HG03520 (cell line): ENCODE results near the gene PRKG1.

Experiments used
- ATAC-seq: cut with Tn5 transposase; IDR thresholded peaks from one replicate; pipeline ENCODE4 v1.9.1; 2021; ENCODE audit warnings: mild to moderate bottlenecking, moderate library complexity; ENCODE audit not compliant: unreplicated experiment

The PRKG1 gene

GRCh38 chr10:52066383-52066782 lies 992.1 kb downstream of the PRKG1 start:
- ATAC-seq = no peak

DNA sequence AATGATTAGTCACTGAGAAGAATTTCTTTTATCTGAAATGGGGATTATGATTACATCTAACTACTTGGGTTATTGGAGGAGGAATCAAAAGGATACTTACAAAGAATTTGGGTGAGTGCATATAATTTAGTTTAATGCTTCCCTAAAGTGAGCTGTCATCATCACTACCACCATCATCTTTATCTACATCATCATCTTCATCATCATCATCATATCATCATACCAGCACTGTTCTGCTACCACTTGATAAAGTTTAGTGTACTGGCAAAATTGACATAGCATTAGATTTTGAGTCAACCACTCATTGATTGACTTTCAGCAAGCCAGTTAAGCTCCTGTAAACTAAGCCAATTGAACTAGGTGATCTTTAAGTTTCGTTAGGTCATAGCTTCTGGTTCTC lies 994.2 kb downstream of the PRKG1 start:
- no peak for ATAC-seq

DNA sequence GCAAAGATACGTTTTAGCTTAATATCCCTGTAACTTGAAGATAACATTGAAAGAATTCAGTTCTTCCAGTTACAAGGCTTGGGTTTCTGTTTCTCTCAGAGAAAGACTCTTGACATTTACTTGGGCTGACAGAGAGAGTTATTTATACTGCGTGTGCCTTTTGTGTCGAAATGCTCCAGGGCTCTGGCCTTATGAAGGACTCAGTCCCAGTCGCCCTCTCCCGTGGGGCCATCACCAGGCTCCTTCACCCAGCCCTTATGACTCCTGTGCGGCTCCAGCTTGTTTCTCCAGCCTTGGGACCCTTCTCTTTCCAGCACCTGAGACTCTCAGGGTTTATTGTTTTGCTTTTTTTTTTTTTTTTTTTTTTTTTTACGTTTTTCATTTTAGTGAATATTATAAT lies 997.5 kb downstream of the PRKG1 start:
- ATAC-seq = no peak

DNA sequence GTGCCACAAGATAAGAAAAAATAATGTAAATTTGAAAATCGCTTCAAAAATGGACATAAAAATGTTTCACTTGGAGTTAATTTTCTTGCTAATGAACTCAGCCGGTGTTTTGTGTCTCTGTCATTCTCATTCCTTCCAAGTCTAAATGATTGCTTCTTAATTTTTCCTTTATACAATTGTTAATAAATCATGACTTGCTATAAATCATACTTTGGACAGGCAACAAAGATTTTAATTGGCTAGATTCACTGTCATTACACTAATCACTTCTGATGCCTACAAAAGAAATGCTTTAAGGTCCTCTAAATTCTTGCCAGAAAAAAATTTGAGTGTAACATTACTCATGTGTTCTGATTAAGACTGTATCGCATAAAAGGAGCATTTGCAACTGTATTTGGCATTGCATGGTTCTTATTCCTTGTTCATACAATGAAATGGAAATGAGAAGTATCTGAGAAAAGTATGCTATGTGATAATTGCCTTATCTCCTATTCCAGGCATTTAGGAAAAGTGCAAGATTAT lies 1000.3 kb downstream of the PRKG1 start:
- no peak for ATAC-seq

GRCh38 chr10:52077814-52078213 lies 1003.5 kb downstream of the PRKG1 start:
- no peak for ATAC-seq

GRCh38 chr10:52078397-52078937 lies 1004.2 kb downstream of the PRKG1 start:
- no peak for ATAC-seq

GRCh38 chr10:52082307-52082706 lies 1008.0 kb downstream of the PRKG1 start:
- no peak for ATAC-seq

- ATAC-seq = no peak
Observed at GRCh38 chr10:52083422-52083821, 1009.1 kb downstream of the PRKG1 start.

DNA sequence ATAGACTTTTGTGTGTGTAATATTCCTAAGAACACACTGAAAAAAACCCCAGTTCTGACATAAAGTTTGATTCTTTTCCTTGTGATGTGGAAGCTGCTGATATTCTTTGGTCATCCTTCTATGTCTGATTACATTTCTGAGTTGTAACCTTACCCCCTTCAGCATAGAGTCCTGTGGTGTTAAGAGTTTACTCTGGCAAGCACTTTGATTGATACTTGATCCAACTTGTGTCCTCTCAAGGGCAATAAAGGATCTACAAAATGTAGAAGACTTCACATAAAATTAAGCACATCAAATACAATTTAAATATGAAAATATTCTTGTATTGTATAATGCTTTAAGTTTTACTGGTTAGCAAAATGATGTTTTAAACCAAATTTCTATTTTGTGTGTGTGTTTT lies 1018.1 kb downstream of the PRKG1 start:
- no peak for ATAC-seq

GRCh38 chr10:52098130-52098529 lies 1023.8 kb downstream of the PRKG1 start:
- no peak for ATAC-seq

DNA sequence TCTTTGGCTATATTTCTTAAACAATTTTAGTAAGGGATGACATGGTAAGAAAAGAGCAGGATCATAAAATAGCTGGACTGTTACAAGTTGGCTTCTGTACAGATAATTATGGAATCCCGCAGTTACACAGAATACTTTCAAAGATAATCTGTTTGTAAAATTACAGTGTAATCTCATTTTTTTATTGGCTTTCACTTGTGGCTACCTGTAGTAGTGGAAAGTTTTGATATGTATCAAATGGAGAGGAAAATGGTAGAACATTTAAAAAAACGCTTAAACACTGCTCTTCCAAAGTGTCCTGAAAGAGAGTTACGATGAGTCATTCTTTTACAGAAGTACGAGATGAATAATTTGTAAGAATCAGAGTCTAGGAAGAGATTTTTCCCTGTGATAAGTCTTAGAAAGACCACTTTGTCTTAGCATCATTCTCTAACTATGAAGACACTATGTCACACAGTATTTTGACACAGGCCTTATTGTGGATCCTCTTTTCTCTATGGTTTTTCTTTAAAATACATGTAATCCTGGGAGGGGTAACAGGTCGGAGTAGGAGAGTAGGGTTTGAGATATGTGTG lies 1024.8 kb downstream of the PRKG1 start:
- no peak for ATAC-seq

DNA sequence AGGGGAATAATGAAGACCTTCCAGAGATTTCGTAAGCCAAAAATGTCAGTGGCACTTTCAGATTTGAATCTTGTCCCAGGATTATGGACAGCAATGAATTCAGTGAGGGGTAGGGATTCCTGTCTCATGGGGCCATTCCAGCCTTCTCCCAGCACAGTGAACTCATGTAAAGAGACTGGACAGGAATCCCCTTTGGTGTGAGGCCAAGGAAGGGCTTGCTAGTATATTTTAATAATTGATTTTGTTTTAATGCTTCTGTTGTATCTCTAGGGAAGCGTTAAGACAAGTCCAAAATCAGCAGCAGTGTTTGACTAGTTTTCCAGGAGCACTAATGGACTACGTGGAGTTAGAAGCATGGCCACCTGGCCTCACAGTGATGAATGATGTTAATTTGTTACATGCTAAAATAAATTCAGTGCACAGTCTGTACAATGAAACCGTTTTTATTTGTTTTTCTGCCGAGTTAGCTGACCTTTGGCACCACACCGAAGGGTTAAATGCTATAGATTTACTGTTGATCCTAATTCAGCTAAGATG lies 1025.8 kb downstream of the PRKG1 start:
- ATAC-seq = no peak

DNA sequence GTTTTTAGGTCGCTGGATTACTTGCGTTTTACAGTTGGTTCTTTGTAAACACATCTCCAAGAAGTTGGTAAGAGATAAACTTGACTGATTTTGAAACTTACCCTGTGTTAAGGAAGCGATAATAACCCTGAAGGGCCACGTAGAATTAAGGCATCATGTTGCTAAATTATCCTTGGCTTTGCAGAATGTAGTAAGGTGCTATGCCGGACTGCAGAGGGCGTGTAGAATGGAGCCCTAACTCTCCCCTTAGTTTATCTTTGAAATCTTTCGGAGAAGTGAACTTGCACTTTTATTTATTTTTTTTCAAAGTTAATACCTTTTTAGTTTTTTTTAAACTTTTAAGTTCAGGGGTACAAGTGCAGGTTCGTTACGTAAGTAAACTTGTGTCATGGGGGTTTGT lies 1031.0 kb downstream of the PRKG1 start:
- ATAC-seq = no peak

GRCh38 chr10:52106011-52106410 lies 1031.7 kb downstream of the PRKG1 start:
- ATAC-seq = no peak

- no peak for ATAC-seq
Observed at GRCh38 chr10:52106899-52107298, 1032.6 kb downstream of the PRKG1 start.

DNA sequence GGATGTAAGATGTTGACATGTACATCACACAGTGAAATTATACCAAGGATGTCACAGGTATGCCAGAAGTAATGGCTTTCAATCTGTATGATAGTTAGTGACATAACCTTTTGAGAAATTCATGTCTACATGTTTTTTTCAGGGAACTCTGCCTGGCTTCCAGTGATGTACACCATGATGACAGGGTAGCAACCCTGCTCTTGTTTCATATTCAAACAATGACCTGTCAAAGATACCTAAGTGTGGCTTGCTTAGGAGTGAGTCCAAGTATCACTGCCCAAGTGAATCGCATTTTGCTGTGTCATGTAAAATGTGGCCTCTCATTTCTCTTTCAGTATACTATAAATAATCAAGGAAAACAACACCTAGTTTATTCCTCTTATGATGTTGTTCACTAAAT lies 1033.9 kb downstream of the PRKG1 start:
- ATAC-seq = no peak

DNA sequence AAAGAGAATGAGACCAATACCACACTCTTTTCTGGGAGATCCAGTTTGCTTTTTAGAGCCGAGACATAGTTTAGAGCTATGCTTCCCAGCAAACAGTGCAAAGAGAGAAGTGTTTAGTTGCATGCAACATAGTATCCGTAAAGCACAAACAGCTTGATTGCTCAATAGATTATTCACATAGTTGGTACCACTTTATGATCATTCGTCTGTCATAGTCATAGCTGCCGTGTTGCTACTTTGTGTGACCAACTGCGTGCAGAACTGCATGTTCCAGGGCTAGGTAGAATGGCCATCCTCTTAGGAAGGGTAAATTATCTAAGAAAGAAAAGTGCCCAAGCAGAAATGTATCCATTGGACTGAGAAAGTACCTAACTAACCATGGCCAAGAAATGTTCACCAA lies 1036.3 kb downstream of the PRKG1 start:
- ATAC-seq = no peak

DNA sequence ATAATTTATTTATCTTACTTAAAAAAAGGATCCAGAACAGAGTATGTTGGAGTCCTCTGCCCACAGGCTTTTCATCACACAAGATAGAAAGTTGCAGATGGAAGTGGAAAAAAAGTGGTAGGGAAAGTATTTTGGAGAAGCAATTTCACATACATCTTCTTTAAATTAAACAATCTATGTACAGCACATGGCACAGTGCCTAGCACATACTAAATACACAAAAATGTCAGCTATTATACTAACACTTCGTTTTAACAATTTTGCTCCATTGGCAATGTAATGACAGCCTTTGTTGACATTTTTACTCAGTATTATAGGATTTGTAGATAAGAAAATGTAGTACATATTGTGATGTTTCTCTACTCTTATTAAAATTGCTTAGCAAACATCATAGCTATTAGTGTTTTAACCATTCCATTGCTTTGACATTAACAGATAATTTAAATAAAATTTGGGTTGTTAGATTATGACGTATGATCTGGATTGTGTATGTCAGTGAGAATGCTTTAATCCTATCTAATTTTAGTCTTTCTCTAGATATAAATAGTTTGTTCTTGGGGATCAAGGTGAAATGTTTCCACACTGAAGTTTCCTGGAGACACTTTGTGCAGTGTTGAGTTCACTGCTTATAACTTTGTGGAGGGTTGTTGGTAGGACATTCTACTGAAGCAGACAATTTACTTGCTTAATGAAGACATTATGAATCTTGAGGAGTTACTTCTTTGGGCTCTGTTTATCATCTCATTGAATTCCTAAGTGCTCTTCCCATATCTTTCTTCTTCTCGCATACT lies 1037.0 kb downstream of the PRKG1 start:
- ATAC-seq = no peak

GRCh38 chr10:52115823-52116222 lies 1041.5 kb downstream of the PRKG1 start:
- ATAC-seq = no peak

GRCh38 chr10:52119507-52119906 lies 1045.2 kb downstream of the PRKG1 start:
- ATAC-seq = no peak

DNA sequence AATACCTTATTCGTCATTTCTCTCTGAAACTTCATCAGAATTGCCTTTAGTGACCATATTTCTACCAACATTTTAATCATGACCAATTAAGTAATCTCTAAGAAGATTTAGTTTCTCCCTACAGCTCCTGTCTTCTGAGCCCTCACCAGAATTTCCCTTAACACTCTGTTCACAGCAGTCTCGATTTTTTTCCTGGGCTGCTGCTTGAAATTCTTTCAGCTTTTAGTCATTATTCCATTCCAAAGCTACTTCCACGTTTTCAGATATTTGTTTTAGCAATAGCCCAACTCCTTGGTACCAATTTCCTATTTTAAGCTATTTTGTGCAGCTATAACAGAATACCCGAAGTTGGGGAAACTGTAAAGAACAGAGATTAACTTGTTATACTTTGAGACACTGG lies 1047.4 kb downstream of the PRKG1 start:
- no peak for ATAC-seq
